ENCODE data around the gene CPT1A.

DNA sequence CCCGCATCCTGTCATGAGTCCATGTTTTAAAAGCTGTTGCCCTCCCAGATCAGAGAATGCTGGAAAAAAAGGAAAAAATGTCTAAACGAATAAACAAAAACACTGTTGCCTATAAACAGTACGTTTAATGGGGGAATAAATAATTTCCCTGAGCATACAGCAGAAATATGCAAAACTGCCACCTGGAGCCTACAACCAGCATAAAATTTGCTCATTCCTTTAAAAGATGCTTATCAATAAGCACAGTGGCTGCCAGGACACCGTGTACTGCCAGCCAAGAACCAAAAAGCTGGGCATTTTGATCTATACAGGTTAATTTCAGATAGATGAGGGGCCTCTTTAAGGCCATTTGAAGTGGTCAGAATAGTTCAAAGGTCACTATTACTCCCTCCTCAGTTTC, 5.7 kb upstream of the CPT1A start:
- TF ChIP-seq EP300 (IDR thresholded peaks at IDR 0.05) (no peak), CTCF (IDR thresholded peaks at IDR 0.05) (no peak), POLR2A (IDR thresholded peaks at IDR 0.05) (no peak)
